ENCODE results near the gene SLC36A2. TPM values are rescaled to one million over a fixed set of nuclear protein-coding genes. Genes with fewer than 3 reads are reported as not detected.

Gene SLC36A2
- total RNA-seq, 1 experiment from 2014 or later = not detected

DNA sequence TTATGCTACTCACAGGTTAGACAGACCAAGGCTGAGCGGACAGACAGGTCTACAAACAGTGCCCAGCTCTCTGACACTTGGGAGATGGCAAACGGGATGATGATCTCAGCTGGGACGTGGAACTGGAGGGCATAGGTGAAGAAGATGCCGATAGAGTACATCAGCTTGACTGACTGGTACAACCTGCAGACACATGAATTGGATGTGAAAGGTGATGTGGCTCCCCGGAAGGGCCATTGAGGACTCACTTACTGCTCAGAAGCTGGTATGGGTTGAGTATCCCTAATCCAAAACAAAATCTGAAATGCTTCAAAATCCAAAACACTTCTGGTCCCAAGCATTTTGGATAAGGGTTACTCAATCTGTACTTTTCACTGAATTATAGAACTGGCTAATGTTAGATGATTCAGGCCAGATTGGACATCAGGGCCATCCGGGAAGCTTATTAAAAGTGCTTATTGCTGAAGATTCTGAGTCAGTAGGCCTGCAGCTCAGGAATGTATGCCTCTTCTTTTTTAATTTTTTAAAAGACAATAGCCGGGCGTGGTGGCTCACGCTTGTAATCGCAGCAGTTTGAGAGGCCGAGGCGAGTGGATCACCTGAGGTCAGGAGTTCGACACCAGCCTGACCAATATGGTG, 66.2 kb downstream of the SLC36A2 start:
- DNase-seq = peak; percentile 17
- no peaks in the 10 kb centered on the region for H4K20me1 ChIP-seq (ENCODE audit: low read length)
- H3K4me3 ChIP-seq (ENCODE audit: low read length) = no peak overlapping the region
- no TSS peak for BruUV-seq (replicated peaks)
- no peak overlapping the region for H2AFZ ChIP-seq (ENCODE audit: low read length)
- H3K9me3 ChIP-seq (ENCODE audit: low read length) = no peaks in the 10 kb centered on the region
- H3K4me1 ChIP-seq (ENCODE audit: insufficient read depth, low read length) = no peaks in the 10 kb centered on the region
- H3K9me2 ChIP-seq (replicated peaks; ENCODE audit: low read length) = no peaks in the 10 kb centered on the region
- no peaks in the 10 kb centered on the region for H3K27me3 ChIP-seq (ENCODE audit: low read length)
- intact Hi-C loops (cut with micrococcal nuclease) = no loop called here
- POLR2A ChIA-PET (ENCODE audit: unreplicated experiment) = no interaction called here
- no peak overlapping the region for H3K9ac ChIP-seq (ENCODE audit: low read length)
- no peak overlapping the region for H3K27ac ChIP-seq (ENCODE audit: low read length)
- H3F3A ChIP-seq (ENCODE audit: low read length, unreplicated experiment) = no peaks in the 10 kb centered on the region
- no peaks in the 10 kb centered on the region for H3K79me2 ChIP-seq (ENCODE audit: low read length)
- no peaks in the 10 kb centered on the region for H3K36me3 ChIP-seq (ENCODE audit: low read depth, low read length)
- TF ChIP-seq EZH2phosphoT487 (IDR thresholded peaks at IDR 0.05; ENCODE audit: borderline replicate concordance, low read length) = no peak
- TF ChIP-seq, protein P1, sequence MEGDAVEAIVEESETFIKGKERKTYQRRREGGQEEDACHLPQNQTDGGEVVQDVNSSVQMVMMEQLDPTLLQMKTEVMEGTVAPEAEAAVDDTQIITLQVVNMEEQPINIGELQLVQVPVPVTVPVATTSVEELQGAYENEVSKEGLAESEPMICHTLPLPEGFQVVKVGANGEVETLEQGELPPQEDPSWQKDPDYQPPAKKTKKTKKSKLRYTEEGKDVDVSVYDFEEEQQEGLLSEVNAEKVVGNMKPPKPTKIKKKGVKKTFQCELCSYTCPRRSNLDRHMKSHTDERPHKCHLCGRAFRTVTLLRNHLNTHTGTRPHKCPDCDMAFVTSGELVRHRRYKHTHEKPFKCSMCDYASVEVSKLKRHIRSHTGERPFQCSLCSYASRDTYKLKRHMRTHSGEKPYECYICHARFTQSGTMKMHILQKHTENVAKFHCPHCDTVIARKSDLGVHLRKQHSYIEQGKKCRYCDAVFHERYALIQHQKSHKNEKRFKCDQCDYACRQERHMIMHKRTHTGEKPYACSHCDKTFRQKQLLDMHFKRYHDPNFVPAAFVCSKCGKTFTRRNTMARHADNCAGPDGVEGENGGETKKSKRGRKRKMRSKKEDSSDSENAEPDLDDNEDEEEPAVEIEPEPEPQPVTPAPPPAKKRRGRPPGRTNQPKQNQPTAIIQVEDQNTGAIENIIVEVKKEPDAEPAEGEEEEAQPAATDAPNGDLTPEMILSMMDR (conservative IDR thresholded peaks at IDR 0.05; ENCODE audit: low read depth, low read length) = no peak
- no peak for TF ChIP-seq EZH2 (IDR thresholded peaks at IDR 0.05; ENCODE audit: low read length, unreplicated experiment)
- H3K4me2 ChIP-seq (ENCODE audit: low read length) = no peak overlapping the region
- CTCF ChIA-PET = no interaction called here
- no peak for ATAC-seq

- no peaks in the 10 kb centered on the region for H4K20me1 ChIP-seq (ENCODE audit: low read length)
- no peak overlapping the region for H3K4me2 ChIP-seq (ENCODE audit: low read length)
- DNase-seq = no peak
- no peaks in the 10 kb centered on the region for H3K4me1 ChIP-seq (ENCODE audit: insufficient read depth, low read length)
- H2AFZ ChIP-seq (ENCODE audit: low read length) = no peak overlapping the region
- no peaks in the 10 kb centered on the region for H3F3A ChIP-seq (ENCODE audit: low read length, unreplicated experiment)
- TF ChIP-seq, protein P1 (conservative IDR thresholded peaks at IDR 0.05; ENCODE audit: low read depth, low read length) = no peak
- TF ChIP-seq EZH2 (IDR thresholded peaks at IDR 0.05; ENCODE audit: low read length, unreplicated experiment) (no peak), EZH2phosphoT487 (IDR thresholded peaks at IDR 0.05; ENCODE audit: borderline replicate concordance, low read length) (no peak)
- H3K9me3 ChIP-seq (ENCODE audit: low read length) = no peaks in the 10 kb centered on the region
- H3K36me3 ChIP-seq (ENCODE audit: low read depth, low read length) = no peaks in the 10 kb centered on the region
- H3K27me3 ChIP-seq (ENCODE audit: low read length) = no peaks in the 10 kb centered on the region
- ChIA-PET CTCF (no interaction called here), POLR2A (ENCODE audit: unreplicated experiment) (no interaction called here)
- no peaks in the 10 kb centered on the region for H3K79me2 ChIP-seq (ENCODE audit: low read length)
- no peak overlapping the region for H3K4me3 ChIP-seq (ENCODE audit: low read length)
- no peak overlapping the region for H3K27ac ChIP-seq (ENCODE audit: low read length)
- intact Hi-C loops (cut with micrococcal nuclease) = no loop called here
- H3K9me2 ChIP-seq (replicated peaks; ENCODE audit: low read length) = no peaks in the 10 kb centered on the region
- ATAC-seq = no peak
- no peak overlapping the region for H3K9ac ChIP-seq (ENCODE audit: low read length)
- BruUV-seq (replicated peaks) = no TSS peak
These were observed 66.9 kb downstream of the SLC36A2 start for GRCh38 chr5:151280443-151280842.

DNA sequence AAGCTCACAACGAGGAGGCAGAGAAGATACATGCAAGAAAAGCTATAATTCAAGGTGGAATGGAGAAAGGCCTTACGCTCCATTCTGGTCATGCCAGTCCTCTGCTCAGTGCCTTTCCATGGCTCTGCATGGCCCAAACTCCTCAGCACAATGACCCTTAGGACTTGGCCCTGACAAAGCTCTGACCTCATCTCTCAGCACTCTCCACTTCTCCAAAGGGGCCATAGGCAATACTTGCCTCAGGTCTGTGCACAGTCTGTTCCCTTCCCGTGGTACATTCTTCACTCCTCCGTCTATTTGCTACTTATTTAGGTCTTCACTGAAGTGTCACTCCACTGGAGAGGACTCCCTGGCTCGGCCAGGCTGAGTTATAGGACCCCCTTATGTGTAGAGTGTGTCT, 68.5 kb downstream of the SLC36A2 start:
- POLR2A ChIA-PET (ENCODE audit: unreplicated experiment) = no interaction called here
- H3K27ac ChIP-seq (ENCODE audit: low read length) = no peak overlapping the region
- no peak overlapping the region for H3K9ac ChIP-seq (ENCODE audit: low read length)
- no peaks in the 10 kb centered on the region for H4K20me1 ChIP-seq (ENCODE audit: low read length)
- CTCF ChIA-PET = no interaction called here
- no peaks in the 10 kb centered on the region for H3K9me2 ChIP-seq (replicated peaks; ENCODE audit: low read length)
- H3K4me1 ChIP-seq (ENCODE audit: insufficient read depth, low read length) = peaks cover 3% of the 10 kb centered on the region; the same call in 1 of the 2 replicates
- no peaks in the 10 kb centered on the region for H3K79me2 ChIP-seq (ENCODE audit: low read length)
- no peak for TF ChIP-seq EZH2phosphoT487 (IDR thresholded peaks at IDR 0.05; ENCODE audit: borderline replicate concordance, low read length)
- TF ChIP-seq, protein P1 (conservative IDR thresholded peaks at IDR 0.05; ENCODE audit: low read depth, low read length) = no peak
- TF ChIP-seq EZH2 (IDR thresholded peaks at IDR 0.05; ENCODE audit: low read length, unreplicated experiment) = no peak
- no peak for ATAC-seq
- H3K9me3 ChIP-seq (ENCODE audit: low read length) = no peaks in the 10 kb centered on the region
- H3K27me3 ChIP-seq (ENCODE audit: low read length) = no peaks in the 10 kb centered on the region
- no peak for DNase-seq
- H3K4me3 ChIP-seq (ENCODE audit: low read length) = no peak overlapping the region
- no TSS peak for BruUV-seq (replicated peaks)
- no peaks in the 10 kb centered on the region for H3K36me3 ChIP-seq (ENCODE audit: low read depth, low read length)
- H3F3A ChIP-seq (ENCODE audit: low read length, unreplicated experiment) = no peaks in the 10 kb centered on the region
- intact Hi-C loops (cut with micrococcal nuclease) = no loop called here
- H2AFZ ChIP-seq (ENCODE audit: low read length) = no peak overlapping the region
- no peak overlapping the region for H3K4me2 ChIP-seq (ENCODE audit: low read length)
